Lower lobe of right lung (tissue), 2 donors: ENCODE measurements around the gene RNFT2. TPM values are rescaled to one million over a fixed set of nuclear protein-coding genes. Genes with fewer than 3 reads are reported as not detected.

Experiments used
- ATAC-seq, 2 donors: fragments of 200-7000 bp; cut with Tn5 transposase; one replicate each; pipeline ENCODE4 v1.9.1; 2020 to 2022; ENCODE audit warnings: mild to moderate bottlenecking in 2 of 2, moderate library complexity in 2 of 2
- DNase-seq: peaks from one replicate; pipeline ENCODE4 v3.0.0-alpha.2; 2020
- H3K27ac ChIP-seq: fragments of 200-600 bp; one replicate; pipeline ENCODE4 v1.8.0; 2022
- H3K27me3 ChIP-seq: fragments of 200-600 bp; one replicate; pipeline ENCODE4 v1.8.0; 2022; ENCODE audit warnings: low read depth
- H3K36me3 ChIP-seq: fragments of 200-600 bp; one replicate; pipeline ENCODE4 v1.8.0; 2022; ENCODE audit warnings: mild to moderate bottlenecking
- H3K4me1 ChIP-seq: fragments of 200-600 bp; one replicate; pipeline ENCODE4 v1.8.0; 2022
- H3K4me3 ChIP-seq: fragments of 200-600 bp; one replicate; pipeline ENCODE4 v1.8.0; 2022; ENCODE audit warnings: mild to moderate bottlenecking
- H3K9me3 ChIP-seq: fragments of 200-600 bp; one replicate; pipeline ENCODE4 v1.8.0; 2022
- intact Hi-C: fragments of 100-400 bp; cut with DNase I; formaldehyde crosslinking; loops from one replicate; pipeline ENCODE4 v1.11.0; 2022
- total RNA-seq: library from RNA; stranded (reverse); fragmentation: NEBNext Ultra II Directional; extraction: Animal tissue kit (Norgen Biotek cat#: 25700); gene quantifications from one replicate; pipeline ENCODE4 v1.2.1, GENCODE V29; 2021
- TF ChIP-seq, protein P1 (sequence below): fragments of 200-600 bp; IDR thresholded peaks from one replicate; pipeline ENCODE4 v1.8.0; 2022; ENCODE audit warnings: antibody characterized with exemption, mild to moderate bottlenecking
- donor health status: DM: no; HTN: yes; CAD: no; lungs with severe emphysema.

Gene RNFT2
- total RNA-seq, 1 donor from 2014 or later, result 3.3 TPM

GRCh38 chr12:116867523-116867922 lies 129.4 kb downstream of the RNFT2 start:
- no peak for ATAC-seq
- TF ChIP-seq, protein P1, sequence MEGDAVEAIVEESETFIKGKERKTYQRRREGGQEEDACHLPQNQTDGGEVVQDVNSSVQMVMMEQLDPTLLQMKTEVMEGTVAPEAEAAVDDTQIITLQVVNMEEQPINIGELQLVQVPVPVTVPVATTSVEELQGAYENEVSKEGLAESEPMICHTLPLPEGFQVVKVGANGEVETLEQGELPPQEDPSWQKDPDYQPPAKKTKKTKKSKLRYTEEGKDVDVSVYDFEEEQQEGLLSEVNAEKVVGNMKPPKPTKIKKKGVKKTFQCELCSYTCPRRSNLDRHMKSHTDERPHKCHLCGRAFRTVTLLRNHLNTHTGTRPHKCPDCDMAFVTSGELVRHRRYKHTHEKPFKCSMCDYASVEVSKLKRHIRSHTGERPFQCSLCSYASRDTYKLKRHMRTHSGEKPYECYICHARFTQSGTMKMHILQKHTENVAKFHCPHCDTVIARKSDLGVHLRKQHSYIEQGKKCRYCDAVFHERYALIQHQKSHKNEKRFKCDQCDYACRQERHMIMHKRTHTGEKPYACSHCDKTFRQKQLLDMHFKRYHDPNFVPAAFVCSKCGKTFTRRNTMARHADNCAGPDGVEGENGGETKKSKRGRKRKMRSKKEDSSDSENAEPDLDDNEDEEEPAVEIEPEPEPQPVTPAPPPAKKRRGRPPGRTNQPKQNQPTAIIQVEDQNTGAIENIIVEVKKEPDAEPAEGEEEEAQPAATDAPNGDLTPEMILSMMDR, result no peak
- no peaks in the 10 kb centered on the region for H3K9me3 ChIP-seq
- no peaks in the 10 kb centered on the region for H3K36me3 ChIP-seq
- no peak overlapping the region for H3K27ac ChIP-seq
- DNase-seq, result no peak
- intact Hi-C loops, result no loop called here
- H3K4me3 ChIP-seq, result no peak overlapping the region
- no peaks in the 10 kb centered on the region for H3K4me1 ChIP-seq
- H3K27me3 ChIP-seq, result peaks cover 6% of the 10 kb centered on the region

DNA sequence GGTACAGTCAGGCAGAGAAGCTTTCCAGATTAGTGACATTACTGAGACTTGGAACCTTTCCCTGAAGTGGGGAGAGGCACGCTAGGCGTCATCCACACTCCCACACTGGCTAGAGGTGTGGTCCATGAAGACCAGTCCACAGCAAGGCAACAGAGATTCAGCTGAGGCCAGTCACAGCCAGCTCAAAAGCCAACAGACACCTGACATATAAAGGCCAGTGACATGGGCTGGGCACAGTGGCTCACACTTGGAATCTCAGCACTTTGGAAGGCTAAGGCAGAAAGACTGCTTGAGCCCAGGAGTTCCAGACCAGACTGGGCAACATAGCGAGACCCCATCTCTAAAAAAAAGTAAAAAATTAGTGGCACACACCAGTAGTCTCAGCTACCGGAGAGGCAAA lies 132.2 kb downstream of the RNFT2 start:
- TF ChIP-seq, protein P1, result no peak
- ATAC-seq (no peak), DNase-seq (no peak)
- Histone ChIP-seq H3K4me3 (no peak overlapping the region), H3K27me3 (peaks cover 24% of the 10 kb centered on the region), H3K4me1 (no peaks in the 10 kb centered on the region), H3K36me3 (no peaks in the 10 kb centered on the region), H3K9me3 (no peaks in the 10 kb centered on the region), H3K27ac (no peak overlapping the region)
- intact Hi-C loops, result no loop called here

DNA sequence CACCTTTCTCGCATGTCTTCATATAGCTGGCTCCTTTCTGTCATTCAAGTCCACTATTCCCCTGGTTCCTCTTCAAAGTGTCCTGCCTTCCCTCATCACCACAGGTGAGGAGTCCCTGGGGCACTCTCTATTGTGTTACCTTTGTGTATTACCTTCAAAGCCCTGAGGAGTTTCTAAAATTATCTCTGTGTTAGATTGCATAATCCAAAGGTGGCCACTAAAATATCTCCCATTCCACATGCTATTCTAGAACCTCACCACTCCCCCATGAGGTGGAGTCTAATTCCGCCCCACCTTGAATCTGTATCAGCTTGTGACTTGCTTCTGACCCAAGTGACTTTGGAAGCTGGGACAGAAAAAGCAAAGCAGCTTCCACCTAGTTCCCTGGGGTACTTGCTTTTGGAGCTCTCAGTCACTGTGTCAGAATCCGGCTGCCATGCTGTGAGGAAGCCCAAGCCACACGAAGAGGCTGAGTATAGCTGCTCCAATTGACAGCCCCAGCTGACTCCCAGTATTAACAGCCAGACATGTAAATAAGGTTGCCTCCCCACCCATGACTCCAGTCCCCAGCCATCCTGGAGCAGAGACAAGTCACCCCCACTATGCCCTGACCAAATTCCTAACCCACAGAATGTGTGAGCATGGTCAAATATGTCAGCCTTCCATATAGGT lies 136.3 kb downstream of the RNFT2 start:
- DNase-seq (no peak), ATAC-seq (no peak)
- TF ChIP-seq, protein P1, result no peak
- no peaks in the 10 kb centered on the region for H3K36me3 ChIP-seq
- intact Hi-C loops, result no loop called here
- no peaks in the 10 kb centered on the region for H3K9me3 ChIP-seq
- H3K27me3 ChIP-seq, result peaks cover 66% of the 10 kb centered on the region
- no peak overlapping the region for H3K4me3 ChIP-seq
- no peak overlapping the region for H3K27ac ChIP-seq
- peaks cover 12% of the 10 kb centered on the region for H3K4me1 ChIP-seq

DNA sequence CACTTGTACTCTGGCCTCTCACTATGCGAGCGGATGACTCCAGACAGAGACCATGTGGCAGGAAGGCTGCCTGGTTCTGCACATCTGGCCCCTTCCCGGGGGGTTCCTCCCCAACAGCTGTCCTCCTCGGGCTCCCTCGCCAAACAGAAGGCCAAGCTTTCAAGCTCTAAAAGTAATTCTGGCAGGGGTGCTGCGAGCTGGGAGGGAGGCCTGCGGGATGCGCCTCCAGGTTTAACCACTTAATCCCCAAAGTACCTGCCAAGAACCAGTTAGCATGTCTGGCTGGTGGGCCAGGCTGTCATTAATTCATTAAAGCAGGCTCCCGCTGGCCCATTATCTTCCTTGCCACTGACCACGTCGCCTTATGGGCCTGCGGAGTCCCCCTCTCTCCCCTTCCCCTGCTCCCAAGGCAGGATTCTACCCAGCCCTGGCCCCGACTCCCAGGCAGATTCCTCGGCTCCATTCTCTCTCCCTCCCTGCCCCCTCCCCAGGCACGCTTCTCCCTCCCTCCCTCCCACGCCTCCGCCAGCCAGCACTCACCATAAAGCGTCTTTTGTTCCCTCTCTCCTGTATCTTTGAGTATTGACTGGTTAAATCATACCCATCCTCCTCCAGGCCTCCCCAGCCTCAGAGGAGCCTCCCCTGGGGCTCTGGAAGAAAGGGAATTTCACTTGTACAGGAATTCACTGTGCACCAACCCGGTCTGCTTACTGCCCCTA lies 138.2 kb downstream of the RNFT2 start:
- H3K4me3 ChIP-seq, result no peak overlapping the region
- no peak overlapping the region for H3K27ac ChIP-seq
- intact Hi-C loops, result no loop called here
- H3K9me3 ChIP-seq, result no peaks in the 10 kb centered on the region
- no peak for DNase-seq
- H3K27me3 ChIP-seq, result peaks cover 82% of the 10 kb centered on the region
- TF ChIP-seq, protein P1, result no peak
- H3K4me1 ChIP-seq, result peaks cover 28% of the 10 kb centered on the region
- H3K36me3 ChIP-seq, result no peaks in the 10 kb centered on the region
- no peak for ATAC-seq

DNA sequence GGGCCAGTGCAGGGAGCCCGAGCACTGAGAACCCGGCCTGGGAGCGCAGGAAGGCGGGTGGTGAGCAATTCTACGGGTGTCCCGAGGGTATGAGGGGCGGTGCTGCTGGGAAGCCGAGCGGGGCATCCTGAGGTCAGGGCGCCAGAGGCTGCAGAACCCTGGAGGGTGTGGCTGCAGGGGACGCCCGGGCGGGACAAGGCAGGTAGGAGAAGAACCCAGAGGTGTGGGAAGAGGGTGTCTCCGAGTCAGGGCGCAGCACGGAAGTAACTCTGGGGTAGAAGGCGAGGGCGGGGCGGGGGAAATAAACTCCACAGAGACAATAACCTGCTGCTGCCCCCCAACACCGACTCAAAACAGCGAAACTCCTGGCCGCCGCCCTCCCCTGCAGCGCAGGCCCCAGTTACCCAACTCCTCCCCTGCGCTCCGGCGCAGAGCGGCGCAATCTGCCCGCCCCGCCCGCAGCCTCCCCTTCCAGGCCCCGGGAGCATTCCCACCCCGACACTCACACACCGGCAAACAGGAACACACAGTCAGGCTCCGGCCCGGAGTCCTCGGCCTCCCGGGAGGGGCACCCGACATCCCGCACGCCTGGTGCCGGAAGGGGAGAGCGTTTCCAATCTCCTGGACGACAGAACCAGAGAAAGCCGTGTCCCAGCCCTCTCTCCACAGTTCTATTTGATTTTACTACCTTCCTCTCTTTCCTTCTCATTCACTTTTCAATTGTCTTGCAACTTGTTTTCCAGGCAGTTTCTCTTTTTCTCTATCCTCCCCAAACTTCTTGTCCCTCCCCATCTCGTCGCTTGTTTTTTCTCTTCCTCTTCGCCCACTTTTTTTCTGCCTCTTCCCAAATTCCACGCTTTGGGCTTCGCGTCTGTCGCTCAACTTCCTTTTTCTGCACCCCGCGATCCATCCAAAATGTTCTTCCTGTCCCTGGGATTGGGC lies 140.7 kb downstream of the RNFT2 start:
- peaks cover 97% of the 10 kb centered on the region for H3K27me3 ChIP-seq
- no peak overlapping the region for H3K27ac ChIP-seq
- peaks cover 42% of the 10 kb centered on the region for H3K4me1 ChIP-seq
- TF ChIP-seq, protein P1, result no peak
- peak overlapping the region; percentile 29 for H3K4me3 ChIP-seq
- DNase-seq, result no peak
- H3K36me3 ChIP-seq, result no peaks in the 10 kb centered on the region
- H3K9me3 ChIP-seq, result no peaks in the 10 kb centered on the region
- peak in 1 of 2 donors; percentile 22 for ATAC-seq
- intact Hi-C loops, result no loop called here
